A673 (cell line): ENCODE measurements around the gene GRID2. TPM values are rescaled to one million over a fixed set of nuclear protein-coding genes. Genes with fewer than 3 reads are reported as not detected.

Experiments
- BruUV-seq: library from RNA; stranded (reverse); fragments of 400-500 nt; replicated peaks from 2 replicates; lab custom pipeline; 2021; lab: Mats Ljungman, UMichigan
- CTCF ChIA-PET: fragments of 300-600 bp; sonication (Branson Sonifier 250); formaldehyde crosslinking; loops from one replicate; lab custom pipeline; 2022; ENCODE audit warnings: antibody characterized with exemption; lab: Charles Lee
- POLR2A ChIA-PET: fragments of 300-600 bp; sonication (Branson Sonifier 250); formaldehyde crosslinking; loops from one replicate; lab custom pipeline; 2022; ENCODE audit warnings: antibody characterized with exemption; ENCODE audit not compliant: low non-redundant PET; lab: Charles Lee
- DNase-seq: peaks from one replicate; pipeline ENCODE4 v3.0.0-alpha.2; 2015; ENCODE audit warnings: low spot score
- H3K27ac ChIP-seq: fragments of 200-600 bp; sonication (generic); 2 replicates; pipeline ENCODE4 v1.5.1; 2016; ENCODE audit warnings: mixed run types, low read depth, mild to moderate bottlenecking, mixed read lengths, antibody characterized with exemption, low read length; ENCODE audit not compliant: poor library complexity, severe bottlenecking
- H3K27me3 ChIP-seq: fragments of 200-600 bp; sonication (generic); replicated peaks from 2 replicates; pipeline ENCODE4 v1.6.1; 2017; ENCODE audit warnings: mixed run types, low read depth, mild to moderate bottlenecking, mixed read lengths, antibody characterized with exemption, low read length; ENCODE audit not compliant: insufficient read depth, poor library complexity
- H3K36me3 ChIP-seq: fragments of 200-600 bp; sonication (generic); 2 replicates; pipeline ENCODE4 v1.6.1; 2016; ENCODE audit warnings: mixed run types, mild to moderate bottlenecking, mixed read lengths, antibody characterized with exemption, low read length; ENCODE audit not compliant: insufficient read depth, poor library complexity, severe bottlenecking
- H3K4me1 ChIP-seq: fragments of 200-600 bp; sonication (generic); 2 replicates; pipeline ENCODE4 v1.6.1; 2017; ENCODE audit warnings: mixed run types, mild to moderate bottlenecking, mixed read lengths, antibody characterized with exemption, low read length; ENCODE audit not compliant: insufficient read depth, poor library complexity, severe bottlenecking
- H3K4me3 ChIP-seq: fragments of 200-600 bp; sonication (generic); 2 replicates; pipeline ENCODE4 v1.5.1; 2016; ENCODE audit warnings: low read depth, mixed run types, mild to moderate bottlenecking, mixed read lengths, low read length; ENCODE audit not compliant: poor library complexity, severe bottlenecking
- H3K9me3 ChIP-seq: fragments of 200-600 bp; sonication (generic); 2 replicates; pipeline ENCODE4 v1.6.1; 2016; ENCODE audit warnings: mixed run types, low read depth, mild to moderate bottlenecking, mixed read lengths, antibody characterized with exemption, low read length; ENCODE audit not compliant: poor library complexity, severe bottlenecking
- CTCF ChIP-seq: fragments of 300-800, 200-600 bp; sonication (generic); conservative IDR thresholded peaks from 2 replicates; pipeline ENCODE4 v1.5.1; 2017; ENCODE audit warnings: low read depth, mild to moderate bottlenecking, antibody characterized with exemption, low read length, moderate library complexity, mixed read lengths
- EZH2 ChIP-seq: fragments of 200-600 bp; sonication (generic); IDR thresholded peaks from 2 replicates; pipeline ENCODE4 v1.6.1; 2017; ENCODE audit warnings: borderline replicate concordance, low read depth, mild to moderate bottlenecking, mixed read lengths, antibody characterized with exemption, low read length; ENCODE audit not compliant: poor library complexity, severe bottlenecking
- intact Hi-C: fragments of 100-400 bp; cut with micrococcal nuclease; formaldehyde crosslinking; loops from one replicate; pipeline ENCODE4 v1.10.0; 2022; ENCODE audit not compliant: unreplicated experiment
- total RNA-seq: library from RNA; stranded (reverse); gene quantifications from 2 replicates; pipeline ENCODE4 v1.2.3, GENCODE V29; 2021

Gene GRID2
- total RNA-seq, 1 experiment from 2014 or later = not detected

GRCh38 chr4:93761286-93761685, 1457.5 kb downstream of the GRID2 start:
- H3K9me3 ChIP-seq = no peaks in the 10 kb centered on the region
- DNase-seq = no peak
- no peaks in the 10 kb centered on the region for H3K27me3 ChIP-seq
- H3K4me3 ChIP-seq = no peak overlapping the region
- TF ChIP-seq EZH2 (no peak), CTCF (no peak)
- ChIA-PET POLR2A (no interaction called here), CTCF (no interaction called here)
- intact Hi-C loops = loop anchor here (5.0 kb wide), 1 partner anchor 49 kb away; no protein-coding TSS in a partner anchor
- H3K36me3 ChIP-seq = no peaks in the 10 kb centered on the region
- BruUV-seq = no TSS peak
- H3K27ac ChIP-seq = no peak overlapping the region
- no peaks in the 10 kb centered on the region for H3K4me1 ChIP-seq

- CTCF ChIA-PET = interaction anchor here (0.6 kb wide), 1 partner anchor 397 kb away, joined by 7 read pairs; no protein-coding TSS in a partner anchor
- POLR2A ChIA-PET = no interaction called here
- Histone ChIP-seq H3K27me3 (no peaks in the 10 kb centered on the region), H3K27ac (no peak overlapping the region), H3K4me1 (no peaks in the 10 kb centered on the region), H3K9me3 (no peaks in the 10 kb centered on the region), H3K4me3 (no peak overlapping the region), H3K36me3 (no peaks in the 10 kb centered on the region)
- intact Hi-C loops = loop anchor here (5.0 kb wide), 1 partner anchor 52 kb away; no protein-coding TSS in a partner anchor
- BruUV-seq = no TSS peak
- DNase-seq = peak; percentile 44
- TF ChIP-seq CTCF (peak; percentile 62), EZH2 (no peak)
These were observed 1461.0 kb downstream of the GRID2 start for GRCh38 chr4:93764639-93765246.

- Histone ChIP-seq H3K27ac (no peak overlapping the region), H3K4me1 (no peaks in the 10 kb centered on the region), H3K4me3 (no peak overlapping the region), H3K36me3 (no peaks in the 10 kb centered on the region), H3K27me3 (no peaks in the 10 kb centered on the region), H3K9me3 (no peaks in the 10 kb centered on the region)
- intact Hi-C loops = no loop called here
- no TSS peak for BruUV-seq
- no peak for TF ChIP-seq EZH2
- TF ChIP-seq CTCF = no peak
- POLR2A ChIA-PET = no interaction called here
- no peak for DNase-seq
- CTCF ChIA-PET = no interaction called here
These were observed 1464.2 kb downstream of the GRID2 start for GRCh38 chr4:93767917-93768316.
